Measurements from ENCODE around the gene SMDT1. TPM values are rescaled to one million over a fixed set of nuclear protein-coding genes. Genes with fewer than 3 reads are reported as not detected.
"Not testable (repeated sequence)": the region's sequence is repeated elsewhere in the genome, so short reads cannot be mapped to it uniquely, and the experiment has no call there.

SMDT1 gene
- total RNA-seq, 1 donor from 2014 or later, result 16.3 TPM

DNA sequence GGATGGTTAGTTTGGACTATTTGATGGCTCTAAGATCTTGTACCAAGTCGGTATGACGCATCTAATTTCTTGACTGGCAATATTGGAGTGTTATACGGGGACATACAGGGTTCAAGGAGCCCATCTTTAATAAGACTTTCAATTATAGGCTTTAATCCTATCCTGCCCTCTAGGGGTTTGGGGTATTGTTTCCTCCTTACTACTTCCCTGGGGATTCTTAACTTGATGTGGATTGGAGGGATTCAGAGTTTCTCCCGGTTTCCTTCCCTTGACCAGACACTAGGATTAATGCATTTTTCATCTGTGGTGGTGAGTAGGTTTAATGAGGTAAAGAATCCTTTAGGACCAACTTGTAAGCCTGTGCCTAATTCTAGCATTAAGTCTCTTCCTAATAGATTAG, 32.3 kb downstream of the SMDT1 start:
- Histone ChIP-seq H3K4me3 (ENCODE audit: low read depth, low read length) (no peak overlapping the region), H3K27me3 (ENCODE audit: control insufficient read depth, insufficient read depth, low read length) (no peaks in the 10 kb centered on the region), H3K36me3 (ENCODE audit: control insufficient read depth, insufficient read depth, low read length) (no peaks in the 10 kb centered on the region)
- TF ChIP-seq, protein P1, sequence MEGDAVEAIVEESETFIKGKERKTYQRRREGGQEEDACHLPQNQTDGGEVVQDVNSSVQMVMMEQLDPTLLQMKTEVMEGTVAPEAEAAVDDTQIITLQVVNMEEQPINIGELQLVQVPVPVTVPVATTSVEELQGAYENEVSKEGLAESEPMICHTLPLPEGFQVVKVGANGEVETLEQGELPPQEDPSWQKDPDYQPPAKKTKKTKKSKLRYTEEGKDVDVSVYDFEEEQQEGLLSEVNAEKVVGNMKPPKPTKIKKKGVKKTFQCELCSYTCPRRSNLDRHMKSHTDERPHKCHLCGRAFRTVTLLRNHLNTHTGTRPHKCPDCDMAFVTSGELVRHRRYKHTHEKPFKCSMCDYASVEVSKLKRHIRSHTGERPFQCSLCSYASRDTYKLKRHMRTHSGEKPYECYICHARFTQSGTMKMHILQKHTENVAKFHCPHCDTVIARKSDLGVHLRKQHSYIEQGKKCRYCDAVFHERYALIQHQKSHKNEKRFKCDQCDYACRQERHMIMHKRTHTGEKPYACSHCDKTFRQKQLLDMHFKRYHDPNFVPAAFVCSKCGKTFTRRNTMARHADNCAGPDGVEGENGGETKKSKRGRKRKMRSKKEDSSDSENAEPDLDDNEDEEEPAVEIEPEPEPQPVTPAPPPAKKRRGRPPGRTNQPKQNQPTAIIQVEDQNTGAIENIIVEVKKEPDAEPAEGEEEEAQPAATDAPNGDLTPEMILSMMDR (IDR thresholded peaks at IDR 0.05; ENCODE audit: insufficient read depth, low read length, poor library complexity, severe bottlenecking), result no peak
- DNase-seq (ENCODE audit: low read depth), result no peak

DNA sequence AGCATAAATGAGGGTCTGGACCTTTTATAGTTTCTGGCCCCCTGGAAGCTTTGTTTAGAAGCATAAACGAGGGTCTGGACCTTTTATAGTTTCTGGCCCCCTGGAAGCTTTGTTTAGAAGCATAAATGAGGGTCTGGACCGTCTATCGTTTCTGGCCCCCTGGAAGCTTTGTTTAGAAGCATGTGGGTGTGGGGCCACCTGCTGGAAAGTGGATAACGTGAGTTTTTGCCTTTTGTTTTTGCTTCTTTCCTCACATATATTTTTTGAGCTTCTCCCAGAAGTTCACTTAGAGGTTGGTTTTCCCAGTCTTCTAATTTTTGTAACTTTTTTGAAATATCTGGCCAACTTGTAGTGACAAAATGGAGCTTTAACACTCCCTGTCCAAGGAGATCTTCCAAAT, 33.3 kb downstream of the SMDT1 start:
- DNase-seq (ENCODE audit: low read depth), result not testable (repeated sequence)

DNA sequence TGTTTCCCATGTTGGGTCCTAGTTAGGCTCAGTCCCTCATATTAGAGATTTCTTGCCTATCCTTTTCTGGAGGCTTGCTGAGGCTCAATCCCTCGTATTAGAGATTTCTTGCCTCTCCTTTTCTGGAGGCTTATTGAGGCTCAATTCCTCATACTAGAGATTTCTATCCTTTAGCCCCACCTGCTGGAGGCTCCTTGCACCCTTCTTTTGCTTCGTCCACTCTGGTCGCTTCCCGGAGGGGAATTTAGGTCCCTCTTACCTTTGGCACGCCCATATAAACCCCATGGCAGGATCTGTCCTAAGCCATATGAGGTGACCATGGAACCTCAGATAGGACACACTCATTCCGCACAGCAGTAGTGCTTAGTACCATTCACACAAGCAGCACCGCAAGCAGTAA, 35.2 kb downstream of the SMDT1 start:
- H3K4me3 ChIP-seq (ENCODE audit: low read depth, low read length), result no peak overlapping the region
- H3K36me3 ChIP-seq (ENCODE audit: control insufficient read depth, insufficient read depth, low read length), result no peaks in the 10 kb centered on the region
- DNase-seq (ENCODE audit: low read depth), result no peak
- H3K27me3 ChIP-seq (ENCODE audit: control insufficient read depth, insufficient read depth, low read length), result no peaks in the 10 kb centered on the region
- TF ChIP-seq, protein P1 (IDR thresholded peaks at IDR 0.05; ENCODE audit: insufficient read depth, low read length, poor library complexity, severe bottlenecking), result no peak

More for the DNA sequence above, 33.3 kb downstream of the SMDT1 start:
- H3K4me3 ChIP-seq (ENCODE audit: low read depth, low read length); H3K27me3 ChIP-seq (ENCODE audit: control insufficient read depth, insufficient read depth, low read length); H3K36me3 ChIP-seq (ENCODE audit: control insufficient read depth, insufficient read depth, low read length): not testable (repeated sequence)

DNA sequence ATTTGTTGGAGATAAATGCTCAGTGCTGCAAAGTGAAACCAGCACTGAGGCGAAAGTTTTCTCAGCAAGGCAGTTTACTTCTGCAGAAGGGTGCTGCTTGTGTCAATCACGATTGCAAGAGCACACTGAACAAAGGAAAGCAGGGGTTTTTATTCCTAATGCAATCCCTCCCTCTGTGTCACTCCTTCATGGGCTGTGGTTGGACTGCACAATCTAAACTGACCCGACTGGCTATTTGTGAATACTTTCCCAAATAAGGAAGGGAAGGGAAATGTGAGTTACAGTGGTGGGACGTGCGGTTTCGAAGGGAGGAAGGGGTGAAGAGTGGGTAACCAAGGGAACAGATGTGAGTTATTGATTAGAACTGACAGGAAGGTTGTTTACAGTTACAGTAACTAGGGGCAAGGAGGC, 35.9 kb downstream of the SMDT1 start:
- not testable (repeated sequence) for H3K4me3 ChIP-seq (ENCODE audit: low read depth, low read length); H3K27me3 ChIP-seq (ENCODE audit: control insufficient read depth, insufficient read depth, low read length); DNase-seq (ENCODE audit: low read depth); H3K36me3 ChIP-seq (ENCODE audit: control insufficient read depth, insufficient read depth, low read length)

DNA sequence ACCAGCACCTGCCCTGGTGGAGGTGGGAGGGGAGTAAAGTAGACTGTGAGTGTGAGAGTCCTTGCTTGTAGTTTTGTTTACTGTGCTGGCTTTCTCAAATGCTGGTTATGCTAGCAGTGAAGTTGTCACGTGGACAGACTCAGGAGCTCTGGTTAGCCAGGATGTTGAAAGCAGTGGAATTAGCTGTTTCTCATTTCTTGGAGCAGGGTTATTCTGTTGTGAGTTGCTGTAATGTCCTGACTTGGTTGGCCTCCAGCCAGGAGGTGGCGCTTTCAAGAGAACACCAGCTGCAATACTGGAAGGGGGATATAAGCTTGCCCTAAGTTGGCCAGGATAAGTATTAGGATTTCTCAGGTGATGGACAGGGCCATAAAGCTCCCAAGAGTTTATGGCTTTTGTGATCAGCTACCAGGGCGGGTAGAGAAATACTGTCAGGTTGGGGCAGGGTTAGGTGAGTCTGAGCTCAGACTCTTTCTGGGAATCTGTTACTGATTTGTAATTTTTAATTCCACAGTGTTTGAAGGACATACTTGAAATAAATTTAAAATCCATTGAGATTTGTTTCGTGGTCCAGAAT, 37.4 kb downstream of the SMDT1 start:
- Histone ChIP-seq H3K36me3 (ENCODE audit: control insufficient read depth, insufficient read depth, low read length) (no peaks in the 10 kb centered on the region), H3K27me3 (ENCODE audit: control insufficient read depth, insufficient read depth, low read length) (no peaks in the 10 kb centered on the region), H3K4me3 (ENCODE audit: low read depth, low read length) (no peak overlapping the region)
- no peak for DNase-seq (ENCODE audit: low read depth)
- TF ChIP-seq, protein P1 (IDR thresholded peaks at IDR 0.05; ENCODE audit: insufficient read depth, low read length, poor library complexity, severe bottlenecking), result no peak

DNA sequence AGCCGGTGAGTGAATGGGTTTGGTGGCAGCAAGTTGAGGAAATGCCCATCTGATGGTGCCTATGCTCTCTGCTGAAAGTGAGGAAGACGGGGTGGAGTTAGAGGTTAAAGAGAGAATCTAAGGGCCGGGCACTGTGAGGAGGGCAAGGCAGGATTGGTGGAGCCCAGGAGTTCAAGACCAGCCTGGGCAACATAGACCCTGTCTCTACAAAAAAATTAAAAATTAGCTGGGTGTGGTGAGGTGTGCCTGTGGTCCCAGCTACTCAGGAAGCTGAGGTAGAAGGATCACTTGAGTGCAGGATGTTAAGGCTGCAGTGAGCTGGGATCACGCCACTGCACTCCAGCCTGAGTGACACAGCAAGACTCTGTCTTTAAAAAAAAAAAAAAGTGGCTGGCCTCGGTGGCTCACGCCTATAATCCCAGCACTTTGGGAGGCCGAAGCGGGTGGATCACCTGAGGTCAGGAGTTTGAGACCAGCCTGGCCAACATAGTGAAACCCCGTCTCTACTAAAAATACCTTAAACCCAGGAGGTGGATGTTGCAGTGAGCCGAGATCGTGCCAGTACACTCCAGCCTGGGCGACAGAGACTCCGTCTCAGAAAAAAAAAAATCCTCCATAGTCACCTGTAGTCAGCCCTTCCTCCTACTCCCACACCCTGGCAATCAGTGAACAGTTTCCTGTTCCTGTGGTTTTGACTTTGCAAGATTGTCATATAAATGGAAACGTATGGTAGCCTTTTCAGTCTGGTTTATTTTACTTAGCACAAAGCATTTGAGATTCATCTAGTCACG, 40.9 kb downstream of the SMDT1 start:
- H3K36me3 ChIP-seq (ENCODE audit: control insufficient read depth, insufficient read depth, low read length); DNase-seq (ENCODE audit: low read depth); H3K27me3 ChIP-seq (ENCODE audit: control insufficient read depth, insufficient read depth, low read length); H3K4me3 ChIP-seq (ENCODE audit: low read depth, low read length): not testable (repeated sequence)

DNA sequence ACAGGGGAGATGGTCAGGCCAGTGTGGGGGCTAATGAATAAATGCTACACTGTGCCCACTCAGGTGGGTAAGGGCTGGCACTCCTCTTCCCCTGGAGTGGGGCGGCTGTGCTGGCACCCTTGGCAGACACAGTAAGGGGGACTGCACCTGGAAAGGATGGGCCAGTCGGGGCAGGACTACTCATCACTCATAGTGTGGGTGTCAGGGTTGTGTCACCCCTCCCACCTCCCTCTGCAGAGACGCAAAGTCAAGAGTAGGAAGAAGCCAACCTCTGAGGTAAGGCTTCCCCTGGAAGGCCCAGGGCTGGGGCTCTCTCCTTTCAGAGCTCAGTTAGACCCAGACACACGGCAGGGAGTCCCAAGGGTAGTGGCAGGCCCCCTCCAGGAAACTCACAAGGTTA, 44.0 kb downstream of the SMDT1 start:
- H3K4me3 ChIP-seq (ENCODE audit: low read depth, low read length); H3K27me3 ChIP-seq (ENCODE audit: control insufficient read depth, insufficient read depth, low read length); H3K36me3 ChIP-seq (ENCODE audit: control insufficient read depth, insufficient read depth, low read length); DNase-seq (ENCODE audit: low read depth): not testable (repeated sequence)

DNA sequence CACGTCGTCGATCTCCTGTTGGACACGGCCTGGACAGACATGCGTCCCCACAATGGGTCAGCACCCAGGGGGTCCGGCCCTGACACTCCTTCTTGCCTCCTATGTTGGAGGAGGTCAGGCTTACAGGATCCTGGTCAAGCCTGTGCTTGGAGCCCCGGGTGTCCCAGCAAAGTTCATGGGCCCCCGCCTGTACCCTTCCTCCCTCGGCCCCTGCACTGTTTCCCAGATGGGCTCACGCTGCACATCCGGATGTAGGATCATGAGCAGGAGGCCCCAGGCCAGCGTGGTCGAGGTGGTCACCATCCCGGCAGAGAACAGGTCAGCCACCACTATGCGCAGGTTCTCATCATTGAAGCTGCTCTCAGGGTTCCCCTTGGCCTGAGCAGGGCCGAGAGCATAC, 48.1 kb downstream of the SMDT1 start:
- Histone ChIP-seq H3K4me3 (ENCODE audit: low read depth, low read length) (no peak overlapping the region), H3K36me3 (ENCODE audit: control insufficient read depth, insufficient read depth, low read length) (no peaks in the 10 kb centered on the region), H3K27me3 (ENCODE audit: control insufficient read depth, insufficient read depth, low read length) (no peaks in the 10 kb centered on the region)
- no peak for DNase-seq (ENCODE audit: low read depth)
- TF ChIP-seq, protein P1 (IDR thresholded peaks at IDR 0.05; ENCODE audit: insufficient read depth, low read length, poor library complexity, severe bottlenecking), result no peak

DNA sequence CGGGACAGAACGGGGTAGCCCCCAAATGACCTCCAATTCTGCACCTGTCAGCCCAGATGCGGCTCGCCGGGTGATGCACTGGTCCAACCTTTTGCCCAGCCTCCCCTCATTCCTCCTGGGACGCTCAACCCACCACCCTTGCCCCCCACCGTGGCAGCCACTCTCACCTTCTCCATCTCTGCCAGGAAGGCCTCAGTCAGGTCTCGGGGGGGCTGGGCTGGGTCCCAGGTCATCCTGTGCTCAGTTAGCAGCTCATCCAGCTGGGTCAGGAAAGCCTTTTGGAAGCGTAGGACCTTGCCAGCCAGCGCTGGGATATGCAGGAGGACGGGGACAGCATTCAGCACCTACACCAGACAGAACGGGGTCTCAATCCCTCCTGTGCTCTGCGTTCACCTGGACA, 48.5 kb downstream of the SMDT1 start:
- not testable (repeated sequence) for H3K4me3 ChIP-seq (ENCODE audit: low read depth, low read length); H3K36me3 ChIP-seq (ENCODE audit: control insufficient read depth, insufficient read depth, low read length); H3K27me3 ChIP-seq (ENCODE audit: control insufficient read depth, insufficient read depth, low read length); DNase-seq (ENCODE audit: low read depth)

DNA sequence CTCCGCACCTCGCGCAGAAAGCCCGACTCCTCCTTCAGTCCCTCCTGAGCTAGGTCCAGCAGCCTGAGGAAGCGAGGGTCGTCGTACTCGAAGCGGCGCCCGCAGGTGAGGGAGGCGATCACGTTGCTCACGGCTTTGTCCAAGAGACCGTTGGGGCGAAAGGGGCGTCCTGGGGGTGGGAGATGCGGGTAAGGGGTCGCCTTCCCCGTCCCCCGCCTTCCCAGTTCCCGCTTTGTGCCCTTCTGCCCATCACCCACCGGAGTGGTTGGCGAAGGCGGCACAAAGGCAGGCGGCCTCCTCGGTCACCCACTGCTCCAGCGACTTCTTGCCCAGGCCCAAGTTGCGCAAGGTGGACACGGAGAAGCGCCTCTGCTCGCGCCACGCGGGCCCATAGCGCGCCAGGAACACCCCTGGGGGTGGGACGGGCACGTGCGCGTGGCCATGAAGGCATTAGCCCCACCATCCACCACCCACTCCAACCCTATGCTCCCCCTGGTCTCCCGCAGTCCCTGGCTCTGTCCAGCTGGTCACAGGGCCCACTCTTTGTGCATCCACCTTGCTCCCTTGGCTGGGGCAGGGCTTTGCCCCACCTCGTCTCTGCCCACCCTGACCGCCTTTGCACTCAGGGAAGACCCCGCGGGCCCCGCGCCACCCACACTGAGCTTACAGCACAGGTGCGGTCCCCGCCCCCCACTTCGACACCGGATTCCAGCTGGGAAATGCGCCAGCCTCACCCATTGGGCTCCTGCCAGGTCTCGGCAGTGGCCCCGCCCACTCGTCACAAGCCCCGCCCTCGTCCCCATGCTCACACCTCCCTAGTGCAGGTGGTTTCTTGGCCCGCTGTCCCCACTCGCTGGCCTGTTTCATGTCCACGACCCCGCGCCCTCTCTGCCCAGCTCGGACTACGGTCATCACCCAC, 49.5 kb downstream of the SMDT1 start:
- H3K36me3 ChIP-seq (ENCODE audit: control insufficient read depth, insufficient read depth, low read length); H3K4me3 ChIP-seq (ENCODE audit: low read depth, low read length); DNase-seq (ENCODE audit: low read depth); H3K27me3 ChIP-seq (ENCODE audit: control insufficient read depth, insufficient read depth, low read length): not testable (repeated sequence)
